ENCODE data around the gene RNF151. TPM values are rescaled to one million over a fixed set of nuclear protein-coding genes. Genes with fewer than 3 reads are reported as not detected.

Gene RNF151
- total RNA-seq, 1 donor from 2014 or later, result not detected

DNA sequence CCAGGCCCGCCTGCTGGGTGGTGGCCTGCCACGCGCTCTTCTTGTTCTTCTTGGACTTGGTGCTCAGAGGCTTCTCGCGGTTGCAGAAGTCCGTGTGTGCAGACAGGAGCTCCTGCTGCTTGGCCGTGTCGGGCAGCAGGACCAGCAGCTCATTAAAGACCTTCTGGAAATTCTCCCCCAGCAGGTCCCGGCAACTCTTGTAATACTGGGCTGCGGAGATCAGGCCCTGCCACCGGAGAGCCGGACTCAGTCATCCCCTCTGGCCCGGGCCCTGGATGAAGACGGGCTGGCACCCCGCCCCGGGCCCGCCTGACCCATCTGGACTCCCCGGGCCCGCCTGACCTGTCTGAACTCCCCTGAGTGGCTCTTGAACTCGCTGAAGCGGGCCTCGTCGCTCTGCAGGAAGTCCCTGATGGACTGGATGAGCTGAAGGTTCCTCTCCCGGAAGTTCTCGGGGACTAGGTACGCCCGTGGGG, 31.7 kb downstream of the RNF151 start:
- H3K27ac ChIP-seq (ENCODE audit: low read depth, low read length), result no peak overlapping the region
- no peak overlapping the region for H3K4me3 Mint-ChIP-seq (ENCODE audit: unreplicated experiment)
- H2AFZ ChIP-seq (ENCODE audit: low read depth, low read length), result no peak overlapping the region
- no peaks in the 10 kb centered on the region for H3K9me3 ChIP-seq (ENCODE audit: insufficient read depth, low read depth, low read length)
- H3K9me3 Mint-ChIP-seq (ENCODE audit: unreplicated experiment), result no peaks in the 10 kb centered on the region
- no peak overlapping the region for H3K27ac Mint-ChIP-seq (ENCODE audit: unreplicated experiment)
- H3K4me2 ChIP-seq (ENCODE audit: low read length), result no peak overlapping the region
- no peaks in the 10 kb centered on the region for H3K27me3 Mint-ChIP-seq (ENCODE audit: low read depth, unreplicated experiment)
- peaks cover 3% of the 10 kb centered on the region for H3K4me1 ChIP-seq (ENCODE audit: insufficient read depth, low read length)
- no peak for DNase-seq (ENCODE audit: low read depth)
- no peak for TF ChIP-seq EZH2 (IDR thresholded peaks at IDR 0.05; ENCODE audit: insufficient read depth, low read length)
- TF ChIP-seq, protein P1, sequence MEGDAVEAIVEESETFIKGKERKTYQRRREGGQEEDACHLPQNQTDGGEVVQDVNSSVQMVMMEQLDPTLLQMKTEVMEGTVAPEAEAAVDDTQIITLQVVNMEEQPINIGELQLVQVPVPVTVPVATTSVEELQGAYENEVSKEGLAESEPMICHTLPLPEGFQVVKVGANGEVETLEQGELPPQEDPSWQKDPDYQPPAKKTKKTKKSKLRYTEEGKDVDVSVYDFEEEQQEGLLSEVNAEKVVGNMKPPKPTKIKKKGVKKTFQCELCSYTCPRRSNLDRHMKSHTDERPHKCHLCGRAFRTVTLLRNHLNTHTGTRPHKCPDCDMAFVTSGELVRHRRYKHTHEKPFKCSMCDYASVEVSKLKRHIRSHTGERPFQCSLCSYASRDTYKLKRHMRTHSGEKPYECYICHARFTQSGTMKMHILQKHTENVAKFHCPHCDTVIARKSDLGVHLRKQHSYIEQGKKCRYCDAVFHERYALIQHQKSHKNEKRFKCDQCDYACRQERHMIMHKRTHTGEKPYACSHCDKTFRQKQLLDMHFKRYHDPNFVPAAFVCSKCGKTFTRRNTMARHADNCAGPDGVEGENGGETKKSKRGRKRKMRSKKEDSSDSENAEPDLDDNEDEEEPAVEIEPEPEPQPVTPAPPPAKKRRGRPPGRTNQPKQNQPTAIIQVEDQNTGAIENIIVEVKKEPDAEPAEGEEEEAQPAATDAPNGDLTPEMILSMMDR (IDR thresholded peaks at IDR 0.05; ENCODE audit: insufficient read depth, low read depth, low read length), result no peak
- H3K4me1 Mint-ChIP-seq (ENCODE audit: low read depth, unreplicated experiment), result peaks cover 2% of the 10 kb centered on the region
- H4K20me1 ChIP-seq (ENCODE audit: insufficient read depth, low read length), result peaks cover 42% of the 10 kb centered on the region
- H3K36me3 Mint-ChIP-seq (ENCODE audit: low read depth, unreplicated experiment), result peaks cover 11% of the 10 kb centered on the region
- FAIRE-seq, result no peak
- no peaks in the 10 kb centered on the region for H3K27me3 ChIP-seq (ENCODE audit: insufficient read depth, low read length)
- no peak overlapping the region for H3K9ac ChIP-seq (ENCODE audit: low read length)
- H3K36me3 ChIP-seq (ENCODE audit: insufficient read depth, low read length), result peaks cover 8% of the 10 kb centered on the region
- no peak overlapping the region for H3K4me3 ChIP-seq (ENCODE audit: insufficient read depth, low read depth, low read length)
- H3K79me2 ChIP-seq (ENCODE audit: insufficient read depth, low read length), result peaks cover 24% of the 10 kb centered on the region

DNA sequence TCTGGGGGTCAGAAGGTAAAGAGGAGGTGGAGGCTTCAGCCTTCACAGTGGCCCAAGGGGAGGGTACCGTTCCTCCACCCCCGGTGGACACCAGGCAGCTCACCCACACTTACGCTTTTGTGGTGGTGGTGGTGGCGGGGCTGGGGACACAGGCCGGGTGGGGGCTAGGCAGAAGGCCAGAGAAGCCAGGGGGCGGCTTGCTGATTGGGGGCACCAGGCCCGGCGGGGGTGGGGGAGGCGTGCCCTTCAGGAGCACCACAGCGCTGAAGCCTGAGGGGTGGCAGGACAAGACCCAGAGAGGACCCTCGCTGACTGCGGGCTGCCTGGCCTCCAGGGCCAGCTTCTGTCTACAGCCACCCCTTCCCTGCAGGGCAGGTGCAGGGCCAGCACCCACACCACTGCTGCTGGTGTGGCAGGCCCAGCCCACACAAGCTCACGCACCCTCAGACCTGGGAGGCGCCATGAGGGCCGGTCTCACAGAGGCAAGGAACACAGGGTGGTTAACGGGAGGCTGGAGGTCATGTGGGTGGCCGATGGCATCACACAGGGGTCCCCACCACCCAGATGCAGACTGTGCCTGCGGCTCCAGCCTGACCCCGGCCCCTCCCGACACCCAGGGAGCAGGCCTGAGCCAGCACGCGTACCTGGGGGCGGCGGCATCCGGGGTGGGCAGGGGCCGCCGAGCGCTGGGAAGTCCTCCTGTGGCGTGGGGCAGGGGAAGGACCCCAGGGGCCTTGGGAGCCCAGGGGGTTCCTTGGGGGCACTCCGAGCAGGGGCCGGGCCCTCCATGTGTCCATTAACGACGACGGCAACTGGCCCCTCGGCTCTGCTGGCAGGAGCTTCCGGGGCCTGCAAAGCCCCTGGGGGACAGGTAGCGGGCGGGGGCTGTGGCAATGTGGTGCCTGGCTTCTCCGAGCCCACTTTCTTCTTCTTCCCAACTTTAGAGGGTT, 32.5 kb downstream of the RNF151 start:
- H3K36me3 Mint-ChIP-seq (ENCODE audit: low read depth, unreplicated experiment), result peaks cover 9% of the 10 kb centered on the region

More for the DNA sequence above, 32.5 kb downstream of the RNF151 start:
- peaks cover 8% of the 10 kb centered on the region for H3K36me3 ChIP-seq (ENCODE audit: insufficient read depth, low read length)
- Mint-ChIP-seq H3K27me3 (ENCODE audit: low read depth, unreplicated experiment) (no peaks in the 10 kb centered on the region), H3K4me3 (ENCODE audit: unreplicated experiment) (no peak overlapping the region), H3K9me3 (ENCODE audit: unreplicated experiment) (no peaks in the 10 kb centered on the region), H3K4me1 (ENCODE audit: low read depth, unreplicated experiment) (peaks cover 2% of the 10 kb centered on the region), H3K27ac (ENCODE audit: unreplicated experiment) (no peak overlapping the region)
- H3K4me1 ChIP-seq (ENCODE audit: insufficient read depth, low read length), result peaks cover 6% of the 10 kb centered on the region
- FAIRE-seq (no peak), DNase-seq (ENCODE audit: low read depth) (no peak)
- TF ChIP-seq, protein P1 (IDR thresholded peaks at IDR 0.05; ENCODE audit: insufficient read depth, low read depth, low read length), result no peak
- TF ChIP-seq EZH2 (IDR thresholded peaks at IDR 0.05; ENCODE audit: insufficient read depth, low read length), result no peak
- H3K27me3 ChIP-seq (ENCODE audit: insufficient read depth, low read length), result no peaks in the 10 kb centered on the region
- peaks cover 49% of the 10 kb centered on the region for H4K20me1 ChIP-seq (ENCODE audit: insufficient read depth, low read length)
- no peak overlapping the region for H3K9ac ChIP-seq (ENCODE audit: low read length)
- peaks cover 31% of the 10 kb centered on the region for H3K79me2 ChIP-seq (ENCODE audit: insufficient read depth, low read length)
- H3K4me3 ChIP-seq (ENCODE audit: insufficient read depth, low read depth, low read length), result no peak overlapping the region
- no peak overlapping the region for H2AFZ ChIP-seq (ENCODE audit: low read depth, low read length)
- no peaks in the 10 kb centered on the region for H3K9me3 ChIP-seq (ENCODE audit: insufficient read depth, low read depth, low read length)
- H3K4me2 ChIP-seq (ENCODE audit: low read length), result no peak overlapping the region
- H3K27ac ChIP-seq (ENCODE audit: low read depth, low read length), result no peak overlapping the region

Data from astrocyte (in vitro differentiated cells and primary cell).